ENCODE measurements around the gene KREMEN2. TPM values are rescaled to one million over a fixed set of nuclear protein-coding genes. Genes with fewer than 3 reads are reported as not detected.

KREMEN2 gene
- total RNA-seq, 1 experiment from 2014 or later: 7.5 TPM

- TF ChIP-seq ZNF532 (CRISPR knock-in tag; IDR thresholded peaks at IDR 0.05; ENCODE audit: borderline replicate concordance): no peak
- TF ChIP-seq HMGXB4 (CRISPR knock-in tag; IDR thresholded peaks at IDR 0.05): no peak
- TF ChIP-seq FOXP1 (CRISPR knock-in tag; IDR thresholded peaks at IDR 0.05; ENCODE audit: borderline replicate concordance): no peak
- no peak for TF ChIP-seq GABPB1 (CRISPR knock-in tag; IDR thresholded peaks at IDR 0.05)
Observed at GRCh38 chr16:2976673-2977072, 12.6 kb downstream of the KREMEN2 start (continued).

- no peak for ATAC-seq
- peaks cover 18% of the 10 kb centered on the region for H3K4me1 Mint-ChIP-seq
- H3K27me3 Mint-ChIP-seq (ENCODE audit: low read depth): no peaks in the 10 kb centered on the region
- TF ChIP-seq ZMAT4 (CRISPR knock-in tag; IDR thresholded peaks at IDR 0.05) (no peak), ZNF532 (CRISPR knock-in tag; IDR thresholded peaks at IDR 0.05; ENCODE audit: borderline replicate concordance) (no peak), NR3C1 (CRISPR knock-in tag; conservative IDR thresholded peaks at IDR 0.05; ENCODE audit: low read depth) (no peak), TP53 (CRISPR knock-in tag; IDR thresholded peaks at IDR 0.05) (no peak), USF2 (CRISPR knock-in tag; IDR thresholded peaks at IDR 0.05) (no peak), SOX15 (CRISPR knock-in tag; IDR thresholded peaks at IDR 0.05) (no peak), GRHL2 (CRISPR knock-in tag; IDR thresholded peaks at IDR 0.05; ENCODE audit: insufficient replicate concordance, severe bottlenecking) (no peak), ZNF232 (CRISPR knock-in tag; IDR thresholded peaks at IDR 0.05) (no peak), HMGA2 (CRISPR knock-in tag; IDR thresholded peaks at IDR 0.05) (no peak), CTCF (IDR thresholded peaks at IDR 0.05) (no peak), ZSCAN18 (CRISPR knock-in tag; IDR thresholded peaks at IDR 0.05) (no peak), ZNF138 (CRISPR knock-in tag; conservative IDR thresholded peaks at IDR 0.05) (no peak), IRF1 (CRISPR knock-in tag; IDR thresholded peaks at IDR 0.05) (no peak)
- no peaks in the 10 kb centered on the region for H3K9me3 Mint-ChIP-seq
- H3K27ac Mint-ChIP-seq: no peak overlapping the region
- ChIA-PET CTCF (interaction anchor here (0.9 to 1.9 kb wide), 3 partner anchors 50 to 82 kb away, joined by 4 to 6 read pairs (median 5); no protein-coding TSS in a partner anchor), POLR2A (no interaction called here)
- no peak overlapping the region for H3K4me3 Mint-ChIP-seq
- no peak for DNase-seq (ENCODE audit: low spot score)
- peaks cover 4% of the 10 kb centered on the region; the same call in 1 of the 2 replicates for H3K36me3 Mint-ChIP-seq
Observed at GRCh38 chr16:2977440-2977839, 13.4 kb downstream of the KREMEN2 start.
